HFFc6 (cell line): ENCODE data around the gene TNFRSF21. TPM values are rescaled to one million over a fixed set of nuclear protein-coding genes. Genes with fewer than 3 reads are reported as not detected.

Experiments used
- DNase-seq: peaks from one replicate; pipeline ENCODE4 v3.0.0-alpha.2; 2018
- H3K27ac Mint-ChIP-seq: 2 replicates; pipeline ENCODE4 v1.8.0; 2020; ENCODE audit warnings: mild to moderate bottlenecking, mixed read lengths
- H3K27me3 Mint-ChIP-seq: 2 replicates; pipeline ENCODE4 v1.8.0; 2021; ENCODE audit warnings: mild to moderate bottlenecking, moderate library complexity, mixed read lengths; ENCODE audit not compliant: insufficient read depth
- H3K36me3 Mint-ChIP-seq: 2 replicates; pipeline ENCODE4 v1.8.0; 2021; ENCODE audit warnings: low read depth, mixed read lengths
- H3K4me1 Mint-ChIP-seq: 2 replicates; pipeline ENCODE4 v1.8.0; 2020; ENCODE audit warnings: low read depth, mixed read lengths
- H3K4me3 Mint-ChIP-seq: 2 replicates; pipeline ENCODE4 v1.8.0; 2020; ENCODE audit warnings: mild to moderate bottlenecking, moderate library complexity, mixed read lengths
- H3K9me3 Mint-ChIP-seq: 2 replicates; pipeline ENCODE4 v1.8.0; 2020; ENCODE audit warnings: mild to moderate bottlenecking, mixed read lengths
- total RNA-seq, 6 experiments: library from RNA; stranded (reverse); fragmentation: NEBNext Ultra II Directional; extraction: Animal tissue kit (Norgen Biotek cat#: 25700); gene quantifications; 2 replicates in 1 of 6; 3 replicates in 5 of 6; pipeline ENCODE4 v1.2.3, GENCODE V29; 2021
- TF ChIP-seq, protein P1 (sequence below): fragments of 200-600 bp; sonication (generic); IDR thresholded peaks from 2 replicates; pipeline ENCODE4 v1.5.0; 2021; ENCODE audit warnings: antibody characterized with exemption, mild to moderate bottlenecking

The TNFRSF21 gene
- total RNA-seq, 6 experiments from 2014 or later, result 1.6 to 20.4 (median 2.2) TPM

DNA sequence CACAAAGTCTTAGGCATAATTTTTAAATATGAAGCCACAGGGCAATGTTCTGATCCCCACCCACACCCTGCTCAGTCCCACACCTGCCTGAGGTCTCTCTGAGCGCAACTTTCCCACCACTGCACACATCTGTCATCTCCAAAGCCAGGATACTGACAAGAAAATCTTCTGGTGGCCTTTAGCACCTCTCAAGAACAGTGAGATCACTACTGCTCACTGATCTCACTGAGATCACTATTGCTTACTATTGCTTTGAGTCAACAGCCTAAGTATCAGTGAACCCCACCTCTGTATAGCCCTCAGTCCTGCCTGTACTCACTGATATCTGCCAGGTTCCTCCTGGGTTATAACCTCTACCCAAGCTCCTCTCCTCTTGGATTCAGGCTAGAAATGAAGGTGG, 6.4 kb downstream of the TNFRSF21 start:
- peaks cover 8% of the 10 kb centered on the region; the same call in 1 of the 2 replicates for H3K4me1 Mint-ChIP-seq
- no peak overlapping the region for H3K4me3 Mint-ChIP-seq
- no peaks in the 10 kb centered on the region; the same call in 1 of the 2 replicates for H3K27me3 Mint-ChIP-seq
- no peak overlapping the region for H3K27ac Mint-ChIP-seq
- no peak for DNase-seq
- TF ChIP-seq, protein P1, sequence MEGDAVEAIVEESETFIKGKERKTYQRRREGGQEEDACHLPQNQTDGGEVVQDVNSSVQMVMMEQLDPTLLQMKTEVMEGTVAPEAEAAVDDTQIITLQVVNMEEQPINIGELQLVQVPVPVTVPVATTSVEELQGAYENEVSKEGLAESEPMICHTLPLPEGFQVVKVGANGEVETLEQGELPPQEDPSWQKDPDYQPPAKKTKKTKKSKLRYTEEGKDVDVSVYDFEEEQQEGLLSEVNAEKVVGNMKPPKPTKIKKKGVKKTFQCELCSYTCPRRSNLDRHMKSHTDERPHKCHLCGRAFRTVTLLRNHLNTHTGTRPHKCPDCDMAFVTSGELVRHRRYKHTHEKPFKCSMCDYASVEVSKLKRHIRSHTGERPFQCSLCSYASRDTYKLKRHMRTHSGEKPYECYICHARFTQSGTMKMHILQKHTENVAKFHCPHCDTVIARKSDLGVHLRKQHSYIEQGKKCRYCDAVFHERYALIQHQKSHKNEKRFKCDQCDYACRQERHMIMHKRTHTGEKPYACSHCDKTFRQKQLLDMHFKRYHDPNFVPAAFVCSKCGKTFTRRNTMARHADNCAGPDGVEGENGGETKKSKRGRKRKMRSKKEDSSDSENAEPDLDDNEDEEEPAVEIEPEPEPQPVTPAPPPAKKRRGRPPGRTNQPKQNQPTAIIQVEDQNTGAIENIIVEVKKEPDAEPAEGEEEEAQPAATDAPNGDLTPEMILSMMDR, result no peak
- H3K36me3 Mint-ChIP-seq, result no peaks in the 10 kb centered on the region
- H3K9me3 Mint-ChIP-seq, result no peaks in the 10 kb centered on the region

DNA sequence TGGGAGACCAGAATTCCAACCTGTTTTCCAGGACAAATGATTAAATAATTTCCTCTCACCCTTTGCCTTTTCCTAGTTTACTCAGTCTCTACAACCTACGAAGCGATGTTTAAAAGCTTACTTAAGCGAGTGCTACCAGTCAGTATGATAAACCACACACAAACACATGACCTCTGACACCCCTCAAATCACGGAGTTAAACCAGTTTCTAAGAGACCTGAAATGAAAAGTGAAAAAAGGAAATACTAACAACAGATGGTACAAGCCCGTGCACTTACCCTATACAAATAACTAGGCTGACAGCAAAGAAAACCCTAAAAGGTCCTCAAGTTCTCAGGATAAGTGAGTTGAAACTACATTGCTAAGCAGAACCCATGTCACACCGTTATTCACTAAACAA, 7.7 kb downstream of the TNFRSF21 start:
- Mint-ChIP-seq H3K9me3 (no peaks in the 10 kb centered on the region), H3K36me3 (no peaks in the 10 kb centered on the region), H3K27ac (no peak overlapping the region), H3K4me1 (no peaks in the 10 kb centered on the region; the same call in 1 of the 2 replicates), H3K4me3 (no peak overlapping the region), H3K27me3 (no peaks in the 10 kb centered on the region; the same call in 1 of the 2 replicates)
- TF ChIP-seq, protein P1, result no peak
- no peak for DNase-seq

DNA sequence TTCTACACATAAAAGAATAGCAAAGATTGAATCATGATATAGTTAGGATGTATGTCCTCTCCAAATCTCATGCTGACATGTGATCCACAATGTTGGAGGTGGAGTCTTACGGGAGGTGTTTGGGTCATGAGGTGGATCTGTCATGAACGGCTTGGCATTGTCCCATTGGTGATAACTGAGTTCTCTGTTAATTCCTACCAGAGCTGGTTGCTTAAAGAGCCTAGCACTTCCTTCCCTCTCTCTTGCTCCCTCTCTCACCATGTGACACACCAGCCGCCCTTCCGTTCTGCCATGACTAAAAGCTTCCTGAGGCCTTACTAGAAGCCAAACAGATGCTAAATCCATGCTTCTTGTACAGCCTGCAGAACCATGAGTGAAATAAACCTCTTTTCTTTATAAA, 8.3 kb downstream of the TNFRSF21 start:
- Mint-ChIP-seq H3K27ac (no peak overlapping the region), H3K36me3 (no peaks in the 10 kb centered on the region), H3K27me3 (no peaks in the 10 kb centered on the region; the same call in 1 of the 2 replicates), H3K4me1 (no peaks in the 10 kb centered on the region), H3K9me3 (no peaks in the 10 kb centered on the region), H3K4me3 (no peak overlapping the region)
- no peak for DNase-seq
- TF ChIP-seq, protein P1, result no peak

- no peak overlapping the region for H3K27ac Mint-ChIP-seq
- DNase-seq, result no peak
- H3K36me3 Mint-ChIP-seq, result no peaks in the 10 kb centered on the region
- TF ChIP-seq, protein P1, result no peak
- no peaks in the 10 kb centered on the region; the same call in 1 of the 2 replicates for H3K27me3 Mint-ChIP-seq
- H3K4me1 Mint-ChIP-seq, result no peaks in the 10 kb centered on the region; the same call in 1 of the 2 replicates
- no peak overlapping the region for H3K4me3 Mint-ChIP-seq
- H3K9me3 Mint-ChIP-seq, result no peaks in the 10 kb centered on the region
Measured at GRCh38 chr6:47300417-47300816, 9.3 kb downstream of the TNFRSF21 start.

DNA sequence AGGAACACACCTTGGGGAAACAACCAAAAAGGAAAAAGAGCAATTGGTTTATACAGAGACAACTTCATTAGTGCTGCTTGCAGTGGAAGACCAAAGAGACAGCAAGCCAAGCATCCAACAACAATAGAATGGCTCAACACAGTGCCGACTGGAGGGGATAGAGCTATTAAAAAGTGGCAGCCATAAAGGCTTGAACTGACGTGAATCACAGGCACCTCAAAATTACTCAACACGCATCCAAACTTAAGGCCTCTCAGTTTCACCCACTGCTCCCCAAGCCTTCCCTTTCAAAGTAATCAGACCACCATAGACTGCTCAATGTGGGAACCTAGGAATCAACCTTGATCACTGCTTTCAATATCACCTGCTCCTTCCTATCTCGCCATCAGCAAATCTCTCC, 9.7 kb downstream of the TNFRSF21 start:
- H3K36me3 Mint-ChIP-seq, result no peaks in the 10 kb centered on the region
- DNase-seq, result no peak
- no peak overlapping the region for H3K27ac Mint-ChIP-seq
- H3K27me3 Mint-ChIP-seq, result no peaks in the 10 kb centered on the region; the same call in 1 of the 2 replicates
- no peaks in the 10 kb centered on the region for H3K9me3 Mint-ChIP-seq
- no peak overlapping the region for H3K4me3 Mint-ChIP-seq
- no peaks in the 10 kb centered on the region; the same call in 1 of the 2 replicates for H3K4me1 Mint-ChIP-seq
- TF ChIP-seq, protein P1, result no peak

DNA sequence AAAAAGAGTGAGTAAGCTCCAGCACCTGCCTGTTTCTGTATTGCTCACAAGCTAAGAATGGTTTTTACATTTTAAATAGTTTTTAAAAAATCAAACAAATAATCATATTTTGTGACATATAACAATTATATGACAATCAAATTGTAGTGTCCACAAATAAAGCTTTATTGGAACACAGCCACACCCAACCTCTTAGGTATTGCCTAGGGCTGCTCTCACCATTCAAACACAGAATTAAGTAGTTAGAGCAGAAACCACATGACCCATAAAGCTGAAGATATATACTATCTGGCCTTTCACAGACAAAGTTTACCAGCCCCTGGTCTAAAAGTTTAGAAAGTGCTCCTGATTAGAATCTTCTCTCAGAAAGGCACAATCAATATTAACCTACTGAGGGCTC, 11.2 kb downstream of the TNFRSF21 start:
- DNase-seq, result no peak
- Mint-ChIP-seq H3K27ac (no peak overlapping the region), H3K4me3 (no peak overlapping the region), H3K27me3 (no peaks in the 10 kb centered on the region; the same call in 1 of the 2 replicates), H3K36me3 (no peaks in the 10 kb centered on the region), H3K4me1 (no peaks in the 10 kb centered on the region; the same call in 1 of the 2 replicates), H3K9me3 (no peaks in the 10 kb centered on the region)
- TF ChIP-seq, protein P1, result no peak
